IPS-18a (cell line): ENCODE results near the gene FRMD4A.

Experiments
- H3K27ac ChIP-seq: one replicate; pipeline ENCODE4 v1.5.1; 2013; ENCODE audit warnings: low read length
- H3K27me3 ChIP-seq: one replicate; pipeline ENCODE4 v1.6.1; 2013; ENCODE audit warnings: mild to moderate bottlenecking, low read length; ENCODE audit not compliant: control insufficient read depth, insufficient read depth
- H3K36me3 ChIP-seq: one replicate; pipeline ENCODE4 v1.6.1; 2013; ENCODE audit warnings: low read depth, low read length; ENCODE audit not compliant: control insufficient read depth
- H3K4me1 ChIP-seq: one replicate; pipeline ENCODE4 v1.6.1; 2013; ENCODE audit warnings: low read depth, low read length; ENCODE audit not compliant: control insufficient read depth
- H3K4me3 ChIP-seq: one replicate; pipeline ENCODE4 v1.5.1; 2013; ENCODE audit warnings: low read length
- H3K9ac ChIP-seq: one replicate; pipeline ENCODE4 v1.6.1; 2013; ENCODE audit warnings: mild to moderate bottlenecking, low read length, moderate library complexity
- H3K9me3 ChIP-seq: one replicate; pipeline ENCODE4 v1.6.1; 2013; ENCODE audit warnings: low read depth, low read length; ENCODE audit not compliant: control insufficient read depth

Gene FRMD4A

DNA sequence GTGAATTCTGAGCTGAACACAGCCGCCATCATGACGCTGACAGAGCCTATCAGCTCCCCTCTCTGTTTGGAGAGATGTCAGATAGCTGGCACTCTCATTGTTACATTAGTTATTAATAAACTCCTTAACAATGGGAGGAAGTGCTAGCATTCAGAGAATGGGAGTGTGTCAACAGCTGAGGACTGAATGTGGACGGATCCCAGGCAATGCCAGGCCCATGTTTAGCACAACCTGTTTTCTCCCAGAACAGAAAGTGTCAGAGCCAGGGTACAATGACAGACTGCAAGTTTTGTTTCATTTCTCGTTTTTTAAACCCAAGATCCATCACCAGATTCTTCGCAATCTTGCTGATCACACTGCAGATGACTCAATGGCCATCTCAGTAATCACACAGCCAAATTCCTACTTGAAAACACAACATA lies 644.4 kb downstream of the FRMD4A start:
- Histone ChIP-seq H3K9me3 (no peaks in the 10 kb centered on the region), H3K9ac (no peak overlapping the region), H3K27me3 (no peaks in the 10 kb centered on the region), H3K36me3 (peaks cover 18% of the 10 kb centered on the region), H3K4me3 (no peak overlapping the region), H3K27ac (no peak overlapping the region), H3K4me1 (peaks cover 15% of the 10 kb centered on the region)

DNA sequence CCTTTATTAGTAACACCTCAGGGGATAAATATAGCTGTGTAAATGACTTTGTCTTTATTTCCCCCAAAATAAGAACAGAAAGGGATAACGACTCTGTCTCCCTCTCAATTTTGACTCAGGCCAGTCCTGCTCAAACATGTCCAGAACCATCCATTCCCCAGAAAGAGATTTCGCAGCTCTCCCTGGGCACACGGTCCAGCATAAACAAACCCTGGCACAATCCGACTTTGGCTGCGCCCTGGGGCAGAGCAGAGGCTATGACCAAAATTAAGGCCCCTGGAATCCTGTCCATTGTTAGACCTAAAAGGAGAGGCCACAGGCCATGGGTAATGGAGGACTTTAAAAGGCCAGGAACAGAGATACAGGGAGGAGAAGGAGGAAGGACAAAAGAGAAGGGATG lies 644.8 kb downstream of the FRMD4A start:
- Histone ChIP-seq H3K27ac (no peak overlapping the region), H3K36me3 (peaks cover 18% of the 10 kb centered on the region), H3K27me3 (no peaks in the 10 kb centered on the region), H3K4me1 (peaks cover 14% of the 10 kb centered on the region), H3K4me3 (no peak overlapping the region), H3K9ac (no peak overlapping the region), H3K9me3 (no peaks in the 10 kb centered on the region)

DNA sequence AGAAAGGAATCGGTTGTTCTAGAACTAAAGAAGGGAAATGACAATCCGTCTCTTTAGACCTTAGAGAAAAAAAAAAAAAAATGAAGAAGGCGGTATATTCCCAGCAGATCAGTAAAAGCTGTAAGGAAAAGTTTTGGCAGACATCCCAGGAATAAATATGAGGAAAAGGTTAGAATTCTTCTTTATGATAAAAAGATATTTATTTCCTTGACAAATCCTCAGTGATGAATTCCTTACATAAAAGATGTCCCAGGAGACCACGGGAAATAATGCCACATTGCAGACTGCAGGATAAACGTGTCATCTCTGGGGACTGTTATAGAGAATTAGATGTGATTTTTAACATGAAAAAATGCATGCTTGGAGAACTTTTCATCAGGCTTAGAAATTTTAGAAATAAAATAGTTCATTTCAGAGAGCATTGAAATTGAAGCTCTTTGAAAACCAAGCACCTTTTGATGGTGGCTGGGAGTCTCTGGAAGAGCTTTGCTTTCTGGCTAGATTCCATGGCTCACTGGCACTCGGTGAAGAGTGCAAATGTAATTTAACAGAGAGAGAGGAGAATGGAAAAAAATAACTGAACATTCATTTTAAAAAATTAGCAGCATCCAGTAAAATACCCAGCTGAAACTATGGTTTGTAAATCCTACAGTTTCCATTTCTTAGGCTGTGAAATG lies 645.8 kb downstream of the FRMD4A start:
- Histone ChIP-seq H3K36me3 (peaks cover 18% of the 10 kb centered on the region), H3K27ac (no peak overlapping the region), H3K9me3 (no peaks in the 10 kb centered on the region), H3K4me3 (no peak overlapping the region), H3K4me1 (peaks cover 5% of the 10 kb centered on the region), H3K27me3 (no peaks in the 10 kb centered on the region), H3K9ac (no peak overlapping the region)

DNA sequence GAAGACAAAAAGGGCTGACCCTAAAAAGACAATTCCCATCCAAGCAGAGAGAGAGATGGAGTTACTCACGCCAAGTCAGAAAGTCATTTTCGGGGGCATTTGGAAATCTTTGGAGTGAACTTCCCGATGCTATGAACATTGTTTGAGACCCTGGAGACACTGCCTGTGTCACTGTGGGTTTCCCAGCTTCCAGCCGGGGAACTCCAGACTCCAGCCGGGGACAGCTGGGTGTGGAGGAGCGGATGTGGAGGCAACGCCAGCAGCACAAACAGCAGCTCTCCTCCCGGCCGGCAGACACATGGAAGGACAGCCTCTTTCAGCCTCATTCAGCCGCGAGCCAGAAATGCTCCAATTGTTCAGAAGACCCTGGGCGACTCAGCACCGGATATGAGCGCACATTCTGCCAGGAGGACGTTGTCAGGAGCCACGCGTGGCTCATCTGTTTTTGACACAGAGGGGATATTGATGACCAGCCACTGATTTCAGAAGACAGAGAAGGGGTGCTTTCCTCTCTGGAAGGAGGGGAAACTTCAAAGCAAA lies 646.4 kb downstream of the FRMD4A start:
- no peak overlapping the region for H3K27ac ChIP-seq

DNA sequence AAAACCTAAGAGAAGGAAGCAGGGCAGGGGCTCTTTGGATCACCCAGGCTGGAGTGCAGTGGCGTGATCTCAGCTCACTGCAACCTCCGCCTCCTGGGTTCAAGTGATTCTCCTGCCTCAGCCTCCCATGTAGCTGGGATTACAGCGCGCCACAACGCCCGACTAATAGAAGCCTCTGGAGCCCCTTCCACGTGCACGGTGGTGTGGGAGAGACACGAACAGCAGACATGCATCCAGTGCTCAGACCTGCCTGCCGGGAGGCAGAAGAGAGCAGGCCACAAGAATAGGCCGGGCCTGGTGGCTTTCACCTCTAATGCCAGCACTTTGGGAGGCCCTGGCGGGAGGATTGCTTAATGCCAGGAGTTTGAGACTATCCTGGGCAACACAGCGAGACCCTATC lies 647.7 kb downstream of the FRMD4A start:
- peaks cover 18% of the 10 kb centered on the region for H3K36me3 ChIP-seq

More for the DNA sequence above, 646.4 kb downstream of the FRMD4A start:
- H3K4me1 ChIP-seq: no peaks in the 10 kb centered on the region
- no peaks in the 10 kb centered on the region for H3K27me3 ChIP-seq
- no peak overlapping the region for H3K9ac ChIP-seq
- H3K4me3 ChIP-seq: no peak overlapping the region
- peaks cover 18% of the 10 kb centered on the region for H3K36me3 ChIP-seq
- no peaks in the 10 kb centered on the region for H3K9me3 ChIP-seq

DNA sequence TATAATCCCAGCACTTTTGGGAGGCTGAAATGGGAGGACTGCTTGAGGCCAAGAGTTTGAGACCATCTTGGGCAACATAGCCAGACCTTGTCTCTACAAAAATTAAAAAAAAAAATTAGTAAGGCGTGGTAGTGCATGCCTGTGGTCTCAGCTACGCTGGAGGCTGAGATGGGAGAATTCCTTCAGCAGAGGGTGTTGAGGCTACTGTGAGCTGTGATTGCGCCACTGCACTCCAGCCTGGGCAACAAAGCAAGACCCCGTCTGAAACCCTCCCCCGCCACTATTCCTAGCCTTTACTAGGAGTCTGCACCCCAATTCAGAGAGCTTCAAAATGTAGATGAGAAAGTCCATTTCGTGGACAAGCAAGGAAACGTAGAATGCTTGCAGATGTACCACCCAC lies 648.8 kb downstream of the FRMD4A start:
- peaks cover 16% of the 10 kb centered on the region for H3K36me3 ChIP-seq

More for the DNA sequence above, 647.7 kb downstream of the FRMD4A start:
- Histone ChIP-seq H3K27me3 (no peaks in the 10 kb centered on the region), H3K4me1 (no peaks in the 10 kb centered on the region), H3K27ac (no peak overlapping the region), H3K9ac (no peak overlapping the region), H3K9me3 (no peaks in the 10 kb centered on the region), H3K4me3 (no peak overlapping the region)

DNA sequence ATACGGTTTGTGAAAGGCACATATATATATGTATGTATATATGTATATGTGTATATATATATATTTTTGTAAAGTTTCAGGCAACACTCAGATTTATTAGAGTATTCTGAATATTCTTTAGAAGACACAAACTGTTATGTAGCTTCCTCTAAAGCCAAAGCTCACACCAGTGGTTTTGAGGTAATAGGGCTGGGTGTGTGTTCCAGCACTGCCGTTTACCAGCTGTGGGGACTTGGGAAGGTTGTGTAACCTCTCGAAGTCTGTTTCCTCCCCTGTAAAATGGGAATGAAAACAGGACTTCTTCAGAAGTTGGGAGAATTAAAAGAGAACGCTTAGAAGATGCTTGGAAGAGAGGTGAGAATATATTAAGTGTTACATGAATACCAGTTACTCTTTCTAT lies 649.2 kb downstream of the FRMD4A start:
- Histone ChIP-seq H3K9ac (no peak overlapping the region), H3K4me3 (no peak overlapping the region), H3K27ac (no peak overlapping the region), H3K27me3 (no peaks in the 10 kb centered on the region), H3K9me3 (no peaks in the 10 kb centered on the region), H3K4me1 (no peaks in the 10 kb centered on the region), H3K36me3 (peaks cover 16% of the 10 kb centered on the region)

More for the DNA sequence above, 648.8 kb downstream of the FRMD4A start:
- Histone ChIP-seq H3K4me3 (no peak overlapping the region), H3K27ac (no peak overlapping the region), H3K27me3 (no peaks in the 10 kb centered on the region), H3K9ac (no peak overlapping the region), H3K4me1 (no peaks in the 10 kb centered on the region), H3K9me3 (no peaks in the 10 kb centered on the region)

DNA sequence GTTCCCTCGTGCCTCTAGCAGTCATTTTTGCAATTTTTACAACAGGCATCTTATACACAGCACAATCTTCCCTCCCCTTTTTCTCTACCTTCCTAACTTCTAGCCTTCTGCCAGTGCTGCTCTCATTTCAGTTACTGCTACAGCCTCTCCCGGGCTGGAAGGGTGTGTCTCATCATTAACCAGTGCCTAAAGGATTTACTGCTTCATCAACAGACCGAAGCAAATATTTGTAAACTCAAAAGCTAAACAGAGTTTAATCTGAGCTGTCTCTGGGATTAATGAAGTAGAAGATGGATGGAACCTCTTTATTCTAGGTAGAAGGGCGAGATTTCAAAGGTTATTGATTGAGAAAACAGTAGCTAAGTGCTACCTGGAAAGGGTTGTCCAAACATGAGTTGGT lies 649.6 kb downstream of the FRMD4A start:
- H3K4me3 ChIP-seq: no peak overlapping the region
- H3K36me3 ChIP-seq: peaks cover 16% of the 10 kb centered on the region
- no peak overlapping the region for H3K9ac ChIP-seq
- H3K27ac ChIP-seq: no peak overlapping the region
- H3K27me3 ChIP-seq: no peaks in the 10 kb centered on the region
- no peaks in the 10 kb centered on the region for H3K4me1 ChIP-seq
- H3K9me3 ChIP-seq: no peaks in the 10 kb centered on the region

DNA sequence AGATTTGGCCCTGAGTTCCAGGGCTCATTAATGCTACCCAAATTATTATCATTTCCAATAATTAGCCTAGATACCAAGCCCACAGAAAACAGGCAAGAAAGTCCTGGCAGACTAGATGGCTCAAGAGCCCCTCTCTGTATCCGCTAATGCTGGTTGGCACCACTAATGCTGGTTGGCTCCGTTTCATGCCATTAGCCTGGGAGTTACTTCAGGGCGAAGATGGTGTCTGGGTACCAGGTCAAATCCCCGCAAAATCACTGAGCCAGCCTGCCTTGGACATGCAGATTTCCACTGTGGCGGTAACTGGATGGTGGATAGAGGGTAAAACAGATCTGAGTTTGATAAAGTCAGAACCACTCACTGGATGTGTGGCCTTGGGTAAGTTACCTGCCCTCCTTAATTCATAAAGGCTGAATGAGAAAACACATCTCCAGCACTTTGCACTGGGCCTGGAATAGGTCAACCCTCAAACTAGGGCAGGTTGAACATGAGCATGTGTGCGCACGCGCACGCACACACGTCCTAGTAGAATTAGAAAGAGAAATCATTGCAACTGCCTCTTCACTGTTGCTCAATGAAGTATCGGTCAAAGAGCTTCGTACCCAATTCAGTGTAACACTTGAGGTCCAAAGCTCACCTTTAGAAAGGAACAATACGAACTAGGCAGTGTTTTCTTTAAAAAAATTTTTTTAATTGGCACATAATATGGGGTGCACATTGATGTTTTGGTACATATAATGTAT lies 652.5 kb downstream of the FRMD4A start:
- H3K4me1 ChIP-seq: peaks cover 5% of the 10 kb centered on the region
- no peak overlapping the region for H3K27ac ChIP-seq

DNA sequence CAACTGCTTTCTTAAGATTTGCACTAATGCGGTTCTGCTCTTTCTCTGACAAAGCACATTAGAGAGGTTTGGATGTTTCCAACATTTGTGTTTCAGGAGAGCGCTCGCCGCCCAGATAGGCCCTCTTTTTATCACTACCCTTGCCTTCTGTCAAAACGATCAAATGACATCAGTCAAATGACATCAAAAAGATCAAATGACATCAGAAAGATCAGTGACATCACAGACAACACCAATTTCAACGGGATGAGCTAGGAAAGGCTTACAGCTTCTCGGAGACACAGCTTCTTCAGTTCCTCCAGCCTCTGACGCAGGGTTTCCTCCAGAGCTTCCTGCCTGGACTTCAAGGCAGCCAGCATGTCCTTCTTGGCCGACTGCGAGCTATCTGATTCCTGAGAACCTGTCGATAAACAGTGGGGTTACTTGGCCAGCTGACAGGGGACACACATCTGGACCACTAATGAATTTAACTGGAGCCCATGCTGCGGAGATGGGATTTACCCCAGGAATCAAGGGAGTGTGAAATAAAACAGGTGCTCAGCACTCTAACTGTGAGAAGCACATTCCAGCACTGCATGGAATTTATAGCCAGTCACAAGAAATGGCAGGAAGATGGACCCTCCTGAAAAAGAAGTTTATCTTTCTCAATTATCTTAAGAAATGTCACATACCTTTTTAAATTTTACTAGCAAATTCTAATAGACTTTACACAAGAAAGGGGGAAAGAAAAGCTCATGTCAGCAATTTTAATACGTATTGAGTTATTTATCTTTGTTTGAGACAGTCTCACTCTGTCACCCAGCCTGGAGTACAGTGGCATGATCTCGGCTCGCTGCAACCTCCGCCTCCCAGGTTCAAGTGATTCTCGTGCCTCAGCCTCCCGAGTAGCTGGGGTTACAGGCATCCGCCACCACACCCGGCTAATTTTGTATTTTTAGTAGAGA lies 655.8 kb downstream of the FRMD4A start:
- H3K4me3 ChIP-seq: no peak overlapping the region
- H3K4me1 ChIP-seq: peaks cover 15% of the 10 kb centered on the region
- H3K27me3 ChIP-seq: no peaks in the 10 kb centered on the region
- H3K9me3 ChIP-seq: no peaks in the 10 kb centered on the region
- H3K27ac ChIP-seq: no peak overlapping the region
- H3K36me3 ChIP-seq: peaks cover 12% of the 10 kb centered on the region
- no peak overlapping the region for H3K9ac ChIP-seq

More for the DNA sequence above, 652.5 kb downstream of the FRMD4A start:
- Histone ChIP-seq H3K27me3 (no peaks in the 10 kb centered on the region), H3K9me3 (no peaks in the 10 kb centered on the region), H3K4me3 (no peak overlapping the region), H3K9ac (no peak overlapping the region), H3K36me3 (peaks cover 5% of the 10 kb centered on the region)

DNA sequence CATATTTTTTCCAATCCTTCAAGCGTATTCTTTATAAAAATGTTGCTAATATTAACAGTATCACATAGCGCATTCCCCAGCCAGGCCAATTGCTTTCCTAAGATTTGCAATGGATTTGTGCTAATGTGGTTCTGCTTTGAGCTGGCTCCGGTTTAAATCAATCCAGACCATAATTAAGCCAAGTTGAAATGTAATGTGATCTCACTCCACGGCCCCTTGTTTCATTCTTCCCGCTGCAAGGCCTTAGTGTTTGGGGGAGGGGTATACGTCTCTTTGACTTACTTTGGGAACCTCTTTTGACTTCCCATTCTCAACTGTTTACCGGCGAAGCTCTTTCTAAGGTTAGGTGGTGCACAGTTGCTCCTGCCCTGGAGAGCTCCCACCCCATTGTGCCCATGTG lies 657.6 kb downstream of the FRMD4A start:
- Histone ChIP-seq H3K4me1 (peaks cover 15% of the 10 kb centered on the region), H3K4me3 (peak overlapping the region; percentile 16), H3K36me3 (peaks cover 16% of the 10 kb centered on the region), H3K27ac (no peak overlapping the region), H3K9me3 (no peaks in the 10 kb centered on the region), H3K27me3 (no peaks in the 10 kb centered on the region), H3K9ac (no peak overlapping the region)
